Measurements from ENCODE around the gene XYLT1.

The XYLT1 gene

DNA sequence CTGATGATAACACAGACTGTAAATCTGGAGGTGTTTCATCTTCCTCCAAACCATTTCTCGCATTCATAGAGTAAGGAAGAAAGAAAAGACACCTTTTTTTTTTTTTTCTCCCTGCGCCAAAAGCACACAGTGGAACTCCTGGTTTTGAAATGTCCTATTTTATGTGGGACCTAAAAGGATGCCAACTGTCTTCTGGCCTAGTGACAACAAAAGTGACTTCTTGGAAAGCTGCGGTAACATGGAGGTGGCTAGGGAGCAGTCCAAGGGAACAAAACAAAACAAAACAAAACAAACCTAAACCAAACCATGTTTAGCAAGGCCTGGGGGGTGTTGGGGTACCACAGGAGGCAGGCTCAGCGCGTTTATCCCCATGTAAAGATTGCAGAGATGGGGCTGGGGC lies 174.8 kb downstream of the XYLT1 start:
- DNase-seq (ENCODE audit: extremely low read depth in 1 of 2, low read depth in 1 of 2): no peak

DNA sequence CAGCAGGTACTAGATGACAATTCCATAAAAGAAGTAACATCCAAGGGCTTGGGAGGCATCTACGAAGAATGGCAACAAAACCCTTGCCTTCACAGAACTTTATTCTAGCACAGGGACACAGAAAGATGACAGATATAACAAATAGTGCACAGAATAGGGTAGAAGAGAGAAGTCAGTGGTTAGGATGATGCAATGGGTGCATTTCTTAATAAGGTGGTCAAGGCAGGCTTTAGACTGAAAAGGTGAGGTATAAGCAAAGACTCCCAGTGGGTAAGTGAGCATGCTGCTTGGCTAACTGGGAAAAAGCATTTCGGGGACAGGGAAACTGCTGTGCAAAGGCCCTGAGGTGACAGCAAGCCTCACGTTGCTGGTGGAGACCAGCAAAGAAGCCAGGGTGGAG lies 175.9 kb downstream of the XYLT1 start:
- no peak for DNase-seq (ENCODE audit: extremely low read depth in 1 of 2, low read depth in 1 of 2)

- DNase-seq (ENCODE audit: extremely low read depth in 1 of 2, low read depth in 1 of 2): no peak
These were observed 176.8 kb downstream of the XYLT1 start for GRCh38 chr16:17293813-17294558.

- DNase-seq (ENCODE audit: extremely low read depth in 1 of 2, low read depth in 1 of 2): no peak
These were observed 179.5 kb downstream of the XYLT1 start for GRCh38 chr16:17291289-17291688.

- no peak for DNase-seq (ENCODE audit: extremely low read depth in 1 of 2, low read depth in 1 of 2)
These were observed 180.8 kb downstream of the XYLT1 start for GRCh38 chr16:17289674-17290635.

DNA sequence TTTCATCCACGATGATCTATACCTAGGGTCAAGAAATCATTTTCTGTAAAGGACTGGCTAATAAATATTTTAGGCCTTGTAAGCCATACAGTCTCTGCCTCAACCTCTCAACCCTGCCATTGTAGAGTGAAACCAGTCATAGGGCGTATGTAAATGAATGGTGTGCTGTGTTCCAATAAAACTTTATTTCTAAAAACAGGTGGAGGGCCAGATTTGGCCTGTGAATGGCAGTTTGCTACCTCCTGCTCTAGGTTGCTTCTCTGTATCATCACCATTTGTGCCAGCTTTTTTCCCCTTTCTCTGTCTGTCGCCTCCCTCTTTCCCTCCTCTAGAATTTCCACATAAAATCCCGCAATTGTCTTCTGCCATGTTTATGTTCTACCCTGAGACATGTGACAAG lies 181.7 kb downstream of the XYLT1 start:
- no peak for DNase-seq (ENCODE audit: extremely low read depth in 1 of 2, low read depth in 1 of 2)

- DNase-seq (ENCODE audit: extremely low read depth in 1 of 2, low read depth in 1 of 2): no peak
These were observed 183.5 kb downstream of the XYLT1 start for GRCh38 chr16:17287166-17287800.

DNA sequence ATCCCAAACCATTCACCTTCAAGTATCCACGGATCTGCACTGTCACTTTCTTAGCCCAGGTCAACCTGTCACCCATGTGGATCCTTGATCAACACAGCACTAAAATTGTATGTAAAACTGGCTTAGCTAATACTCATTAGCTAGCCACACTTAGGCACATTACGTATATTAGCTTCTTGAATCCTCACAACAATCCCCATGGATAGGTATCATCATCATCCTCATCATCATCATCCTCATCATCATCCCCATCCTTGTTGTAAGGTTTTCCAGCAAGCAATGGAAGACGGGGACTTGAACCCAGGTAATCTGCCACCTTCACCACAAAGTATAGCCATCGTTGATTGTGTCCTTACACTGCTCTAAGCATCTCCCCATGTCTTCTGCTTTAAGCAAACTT lies 184.3 kb downstream of the XYLT1 start:
- no peak for DNase-seq (ENCODE audit: extremely low read depth in 1 of 2, low read depth in 1 of 2)

- DNase-seq (ENCODE audit: extremely low read depth in 1 of 2, low read depth in 1 of 2): no peak
These were observed 187.7 kb downstream of the XYLT1 start for GRCh38 chr16:17283016-17283415.

GRCh38 chr16:17282247-17282646 lies 188.5 kb downstream of the XYLT1 start:
- DNase-seq (ENCODE audit: extremely low read depth in 1 of 2, low read depth in 1 of 2): no peak

DNA sequence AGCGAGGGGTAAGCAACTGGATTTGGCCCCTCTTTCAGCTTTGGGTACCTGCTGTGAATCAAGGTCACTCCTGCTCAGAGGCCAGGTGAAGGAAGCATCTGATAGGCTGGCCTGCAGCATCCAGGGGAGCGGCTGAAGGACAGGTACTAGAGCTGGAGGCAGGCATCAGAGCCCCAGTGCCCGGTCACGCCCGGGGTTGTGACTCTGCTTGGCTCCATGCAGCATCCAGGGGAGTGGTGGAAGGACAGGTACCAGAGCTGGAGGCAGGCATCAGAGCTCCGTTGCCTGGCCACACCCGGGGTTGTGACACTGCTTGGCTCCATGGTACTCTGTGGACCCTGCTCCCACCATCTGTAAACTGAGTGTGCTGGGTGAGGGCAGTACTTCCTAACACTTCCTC lies 189.7 kb downstream of the XYLT1 start:
- DNase-seq (ENCODE audit: extremely low read depth in 1 of 2, low read depth in 1 of 2): no peak

- DNase-seq (ENCODE audit: extremely low read depth in 1 of 2, low read depth in 1 of 2): no peak
These were observed 191.8 kb downstream of the XYLT1 start for GRCh38 chr16:17278988-17279387.

- no peak for DNase-seq (ENCODE audit: extremely low read depth in 1 of 2, low read depth in 1 of 2)
These were observed 192.8 kb downstream of the XYLT1 start for GRCh38 chr16:17277981-17278381.

GRCh38 chr16:17276610-17277009 lies 194.2 kb downstream of the XYLT1 start:
- DNase-seq (ENCODE audit: extremely low read depth in 1 of 2, low read depth in 1 of 2): no peak

GRCh38 chr16:17276010-17276530 lies 194.7 kb downstream of the XYLT1 start:
- DNase-seq (ENCODE audit: extremely low read depth in 1 of 2, low read depth in 1 of 2): no peak

DNA sequence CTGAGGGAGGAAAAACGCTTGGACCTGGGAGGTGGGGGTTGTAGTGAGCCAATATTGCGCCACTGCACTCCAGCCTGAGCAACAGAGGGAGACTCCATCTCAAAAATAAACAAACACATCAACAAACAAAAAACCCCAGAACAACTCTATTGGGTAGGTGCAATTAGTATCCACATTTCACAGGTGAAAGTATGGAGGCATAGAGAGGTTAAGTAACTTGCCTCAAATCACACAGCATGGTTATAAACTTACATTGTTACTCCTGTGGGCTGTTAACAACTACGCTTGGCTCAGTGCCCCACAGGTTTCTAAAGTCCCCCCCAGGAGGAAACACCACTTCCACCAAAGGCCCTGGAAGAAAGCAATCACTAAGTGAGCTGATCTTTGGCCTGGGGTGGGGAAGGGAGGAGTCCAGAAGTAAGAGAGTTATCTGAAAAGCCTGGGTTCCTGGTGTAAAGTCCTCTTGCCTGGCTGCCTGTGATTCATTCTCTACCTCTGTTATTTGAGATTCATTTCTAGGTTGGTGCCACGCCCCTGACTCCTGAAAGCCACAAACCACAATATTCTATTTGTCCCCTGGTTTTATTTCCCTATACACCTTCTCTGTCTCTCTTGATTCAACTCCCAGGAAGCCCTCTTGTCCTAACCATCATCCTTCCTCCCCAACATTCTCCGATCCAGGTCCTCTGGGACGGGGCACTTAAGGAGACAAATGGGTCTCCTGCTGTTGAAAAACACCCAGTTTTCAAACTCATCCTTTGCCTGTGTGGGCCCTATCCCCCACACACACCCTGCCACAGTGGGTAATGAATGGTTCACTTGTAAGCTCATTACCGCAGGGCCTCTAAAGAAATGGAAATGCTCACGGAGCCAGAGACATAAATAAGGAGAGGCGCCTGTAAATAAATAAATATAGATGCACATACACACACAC lies 195.4 kb downstream of the XYLT1 start:
- no peak for DNase-seq (ENCODE audit: extremely low read depth in 1 of 2, low read depth in 1 of 2)

- peak in 1 of 2 donors; percentile 34 for DNase-seq (ENCODE audit: extremely low read depth in 1 of 2, low read depth in 1 of 2)
These were observed 197.6 kb downstream of the XYLT1 start for GRCh38 chr16:17273142-17273561.

DNA sequence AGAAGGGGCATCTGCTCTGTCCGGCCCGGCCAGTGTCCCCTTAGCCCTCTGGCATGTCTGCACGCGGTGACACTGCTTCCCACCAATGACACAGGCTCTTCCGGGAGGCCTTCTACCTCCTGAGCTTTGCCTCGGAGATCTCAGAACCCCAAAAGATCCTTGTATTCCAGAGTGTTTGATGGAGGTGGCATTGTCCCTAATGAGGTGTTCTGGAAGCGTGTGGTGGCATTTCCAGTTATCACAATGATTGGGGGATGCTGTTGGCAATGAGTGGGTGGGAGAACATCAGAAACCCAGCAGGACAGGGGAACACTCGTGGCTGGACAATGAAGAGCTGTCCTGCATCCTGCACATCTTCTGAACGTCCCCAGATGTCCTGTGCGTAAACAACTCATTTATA lies 198.0 kb downstream of the XYLT1 start:
- DNase-seq (ENCODE audit: extremely low read depth in 1 of 2, low read depth in 1 of 2): no peak

GRCh38 chr16:17271687-17272086 lies 199.1 kb downstream of the XYLT1 start:
- DNase-seq (ENCODE audit: extremely low read depth in 1 of 2, low read depth in 1 of 2): no peak

- DNase-seq (ENCODE audit: extremely low read depth in 1 of 2, low read depth in 1 of 2): no peak
These were observed 200.1 kb downstream of the XYLT1 start for GRCh38 chr16:17270683-17271109.

All from stimulated activated CD8-positive, alpha-beta memory T cell treated with anti-CD3 and anti-CD28 coated beads, Interleukin-7, amount 100 ng/mL, for 48 hours (primary cell).